CD4-positive, alpha-beta T cell treated with Interleukin-4 for 4 hours (primary cell): Measurements from ENCODE around the gene DPF3.

Source experiments
- DNase-seq: peaks from one replicate; pipeline ENCODE4 v3.0.0-alpha.2; 2020

Gene DPF3

GRCh38 chr14:72792051-72792788 is 101.7 kb downstream of the DPF3 start:
- no peak for DNase-seq

GRCh38 chr14:72790887-72791566 is 102.9 kb downstream of the DPF3 start:
- no peak for DNase-seq

GRCh38 chr14:72788972-72789728 is 104.8 kb downstream of the DPF3 start:
- no peak for DNase-seq

GRCh38 chr14:72788255-72788654 is 105.6 kb downstream of the DPF3 start:
- DNase-seq = no peak

GRCh38 chr14:72787841-72788240 is 106.1 kb downstream of the DPF3 start:
- no peak for DNase-seq

- DNase-seq = no peak
These were observed 107.2 kb downstream of the DPF3 start for GRCh38 chr14:72786378-72787350.

- DNase-seq = no peak
These were observed 110.2 kb downstream of the DPF3 start for GRCh38 chr14:72783741-72784140.

GRCh38 chr14:72782817-72783216 is 111.1 kb downstream of the DPF3 start:
- DNase-seq = no peak

- DNase-seq = no peak
These were observed 112.1 kb downstream of the DPF3 start for GRCh38 chr14:72781561-72782508.

GRCh38 chr14:72780751-72781150 is 113.2 kb downstream of the DPF3 start:
- DNase-seq = no peak

GRCh38 chr14:72779679-72780078 is 114.2 kb downstream of the DPF3 start:
- DNase-seq = no peak

- no peak for DNase-seq
These were observed 116.3 kb downstream of the DPF3 start for GRCh38 chr14:72777636-72778035.

GRCh38 chr14:72776701-72777261 is 117.1 kb downstream of the DPF3 start:
- DNase-seq = no peak

- DNase-seq = no peak
These were observed 117.9 kb downstream of the DPF3 start for GRCh38 chr14:72775923-72776554.

GRCh38 chr14:72774894-72775620 is 118.8 kb downstream of the DPF3 start:
- DNase-seq = no peak

- DNase-seq = no peak
These were observed 119.8 kb downstream of the DPF3 start for GRCh38 chr14:72774141-72774540.

- no peak for DNase-seq
These were observed 122.3 kb downstream of the DPF3 start for GRCh38 chr14:72771561-72771960.

GRCh38 chr14:72766296-72766695 is 127.6 kb downstream of the DPF3 start:
- DNase-seq = no peak

- no peak for DNase-seq
These were observed 130.0 kb downstream of the DPF3 start for GRCh38 chr14:72763892-72764291.

GRCh38 chr14:72759670-72760069 is 134.2 kb downstream of the DPF3 start:
- no peak for DNase-seq
